Keratinocyte (primary cell): Measurements from ENCODE around the gene PCDHGA10. TPM values are rescaled to one million over a fixed set of nuclear protein-coding genes. Genes with fewer than 3 reads are reported as not detected.
"Not testable (repeated sequence)": the region's sequence is repeated elsewhere in the genome, so short reads cannot be mapped to it uniquely, and the experiment has no call there.

ENCODE experiments used
- DNase-seq: peaks from one replicate; pipeline ENCODE4 v3.0.0-alpha.2; 2011; ENCODE audit warnings: low read depth, missing footprints, low spot score
- FAIRE-seq: peaks from 2 replicates; lab custom pipeline; 2011; peaks lifted over from hg19 to GRCh38; lab: Jason Lieb, UNC
- H2AFZ ChIP-seq: 2 replicates; pipeline ENCODE4 v1.6.0; 2012; ENCODE audit warnings: low read length, control low read depth, inconsistent platforms; ENCODE audit not compliant: control insufficient read depth
- H3K27ac ChIP-seq: 2 replicates; pipeline ENCODE4 v1.5.1; 2011; ENCODE audit warnings: low read length; ENCODE audit not compliant: control insufficient read depth, insufficient read depth
- H3K27me3 ChIP-seq: 3 replicates; pipeline ENCODE4 v1.6.0; 2011; ENCODE audit warnings: low read length; ENCODE audit not compliant: control insufficient read depth, insufficient read depth; ENCODE audit errors: extremely low read depth
- H3K36me3 ChIP-seq, 2 experiments: 2 replicates in 1 of 2; 3 replicates in 1 of 2; pipeline ENCODE4 v1.5.1; 2011; ENCODE audit warnings: low read length in 2 of 2, mild to moderate bottlenecking in 1 of 2; ENCODE audit not compliant: control insufficient read depth in 2 of 2, insufficient read depth in 2 of 2; ENCODE audit errors: extremely low read depth in 1 of 2
- H3K4me1 ChIP-seq: 3 replicates; pipeline ENCODE4 v1.5.1; 2011; ENCODE audit warnings: low read length; ENCODE audit not compliant: control insufficient read depth, insufficient read depth; ENCODE audit errors: extremely low read depth
- H3K4me2 ChIP-seq: 3 replicates; pipeline ENCODE4 v1.6.0; 2011; ENCODE audit warnings: low read depth, low read length; ENCODE audit not compliant: control insufficient read depth, insufficient read depth; ENCODE audit errors: extremely low read depth
- H3K4me3 ChIP-seq, 3 experiments: fragments of 200-600 bp in 1 of 3; sonication (generic) in 1 of 3; 2 replicates in 2 of 3; 3 replicates in 1 of 3; pipeline ENCODE4 v1.5.1; 2011 to 2016; ENCODE audit warnings: low read length in 3 of 3, mild to moderate bottlenecking in 3 of 3, control low read depth in 2 of 3, inconsistent platforms in 1 of 3, low read depth in 1 of 3, mixed read lengths in 1 of 3, mixed run types in 1 of 3, moderate library complexity in 1 of 3; ENCODE audit not compliant: control insufficient read depth in 2 of 3, insufficient read depth in 2 of 3; ENCODE audit errors: extremely low read depth in 1 of 3
- H3K79me2 ChIP-seq: 2 replicates; pipeline ENCODE4 v1.6.0; 2012; ENCODE audit warnings: low read length; ENCODE audit not compliant: control insufficient read depth, insufficient read depth
- H3K9ac ChIP-seq: 3 replicates; pipeline ENCODE4 v1.6.0; 2011; ENCODE audit warnings: low read length; ENCODE audit not compliant: control insufficient read depth, insufficient read depth; ENCODE audit errors: extremely low read depth
- H3K9me1 ChIP-seq: 3 replicates; pipeline ENCODE4 v1.6.0; 2011; ENCODE audit warnings: low read length; ENCODE audit not compliant: control insufficient read depth, insufficient read depth; ENCODE audit errors: extremely low read depth
- H3K9me3 ChIP-seq: 2 replicates; pipeline ENCODE4 v1.5.1; 2012; ENCODE audit warnings: low read depth, low read length; ENCODE audit not compliant: control insufficient read depth
- H4K20me1 ChIP-seq: 3 replicates; pipeline ENCODE4 v1.6.0; 2011; ENCODE audit warnings: low read length; ENCODE audit not compliant: control insufficient read depth, insufficient read depth; ENCODE audit errors: extremely low read depth
- EZH2 ChIP-seq: IDR thresholded peaks from one replicate; pipeline ENCODE4 v1.6.1; 2012; ENCODE audit warnings: inconsistent platforms, mild to moderate bottlenecking, low read length, moderate library complexity
- dilution Hi-C: fragments of 300-500 bp; cut with MboI; formaldehyde crosslinking; loops from one replicate; pipeline ENCODE4 v1.7.0; 2020; ENCODE audit warnings: low sequenced_read_pairs; ENCODE audit not compliant: extremely low pct_ligation_motif_present
- polyA plus RNA-seq, 5 experiments: library from polyadenylated mRNA; depleted of rRNA in 3 of 5; stranded (reverse) in 3 of 5; stranded (forward) in 1 of 5; unstranded in 1 of 5; fragments of >200 nt; gene quantifications; 1 replicate in 1 of 5; 2 replicates in 3 of 5; 3 replicates in 1 of 5; pipeline versions ENCODE4 v1.2.1 to v1.2.3, GENCODE V29; 2011 to 2012; ENCODE audit warnings: missing spikeins in 2 of 5, low read depth in 1 of 5, low replicate concordance in 1 of 5
- TF ChIP-seq, protein P1 (sequence below), 3 experiments: IDR thresholded peaks in 1 of 3; conservative IDR thresholded peaks in 1 of 3; optimal IDR thresholded peaks in 1 of 3; 2 replicates in 2 of 3; 3 replicates in 1 of 3; pipeline versions ENCODE3 to v1.5.1; 2011; ENCODE audit warnings: low read length in 3 of 3, mild to moderate bottlenecking in 3 of 3, moderate library complexity in 2 of 3, control low read depth in 1 of 3, inconsistent platforms in 1 of 3; ENCODE audit not compliant: insufficient read depth in 2 of 3; ENCODE audit errors: extremely low read depth in 1 of 3

The PCDHGA10 gene
- polyA plus RNA-seq, 1 donor (not counting 4 experiments of a cell fraction or from before 2014, with no cell fraction given): 1.3 TPM

GRCh38 chr5:141397756-141398551 lies 14.8 kb upstream of the PCDHGA10 start, which contains the start of gene PCDHGB5:
PCDHGB5 (plus strand) TSS chr5:141397947; CDS start chr5:141398128, 181 bp downstream.
- H4K20me1 ChIP-seq, H3K36me3 ChIP-seq, H3K27me3 ChIP-seq, H3K4me1 ChIP-seq, H3K27ac ChIP-seq, dilution Hi-C loops, H3K79me2 ChIP-seq, DNase-seq, H3K9ac ChIP-seq, H3K9me1 ChIP-seq: not testable (repeated sequence)
- peak within 1 kb of the TSS; percentile 34 to 51 (median 44) for H3K4me3 ChIP-seq
- peak; percentile 26 for FAIRE-seq
- peak within 1 kb of the TSS; percentile 54 for H3K4me2 ChIP-seq
- peak within 1 kb of the TSS; percentile 30 for H2AFZ ChIP-seq
- TF ChIP-seq, protein P1, sequence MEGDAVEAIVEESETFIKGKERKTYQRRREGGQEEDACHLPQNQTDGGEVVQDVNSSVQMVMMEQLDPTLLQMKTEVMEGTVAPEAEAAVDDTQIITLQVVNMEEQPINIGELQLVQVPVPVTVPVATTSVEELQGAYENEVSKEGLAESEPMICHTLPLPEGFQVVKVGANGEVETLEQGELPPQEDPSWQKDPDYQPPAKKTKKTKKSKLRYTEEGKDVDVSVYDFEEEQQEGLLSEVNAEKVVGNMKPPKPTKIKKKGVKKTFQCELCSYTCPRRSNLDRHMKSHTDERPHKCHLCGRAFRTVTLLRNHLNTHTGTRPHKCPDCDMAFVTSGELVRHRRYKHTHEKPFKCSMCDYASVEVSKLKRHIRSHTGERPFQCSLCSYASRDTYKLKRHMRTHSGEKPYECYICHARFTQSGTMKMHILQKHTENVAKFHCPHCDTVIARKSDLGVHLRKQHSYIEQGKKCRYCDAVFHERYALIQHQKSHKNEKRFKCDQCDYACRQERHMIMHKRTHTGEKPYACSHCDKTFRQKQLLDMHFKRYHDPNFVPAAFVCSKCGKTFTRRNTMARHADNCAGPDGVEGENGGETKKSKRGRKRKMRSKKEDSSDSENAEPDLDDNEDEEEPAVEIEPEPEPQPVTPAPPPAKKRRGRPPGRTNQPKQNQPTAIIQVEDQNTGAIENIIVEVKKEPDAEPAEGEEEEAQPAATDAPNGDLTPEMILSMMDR (optimal IDR thresholded peaks at IDR 0.05 in 1 of 3, IDR thresholded peaks at IDR 0.05 in 1 of 3, conservative IDR thresholded peaks at IDR 0.05 in 1 of 3; ENCODE audit: extremely low read depth in 1 of 3, insufficient read depth in 2 of 3, low read length in 3 of 3): peak in 2 of 3 experiments; percentile 57 to 74
- peaks cover 25% of the 10 kb centered on the region for H3K9me3 ChIP-seq

DNA sequence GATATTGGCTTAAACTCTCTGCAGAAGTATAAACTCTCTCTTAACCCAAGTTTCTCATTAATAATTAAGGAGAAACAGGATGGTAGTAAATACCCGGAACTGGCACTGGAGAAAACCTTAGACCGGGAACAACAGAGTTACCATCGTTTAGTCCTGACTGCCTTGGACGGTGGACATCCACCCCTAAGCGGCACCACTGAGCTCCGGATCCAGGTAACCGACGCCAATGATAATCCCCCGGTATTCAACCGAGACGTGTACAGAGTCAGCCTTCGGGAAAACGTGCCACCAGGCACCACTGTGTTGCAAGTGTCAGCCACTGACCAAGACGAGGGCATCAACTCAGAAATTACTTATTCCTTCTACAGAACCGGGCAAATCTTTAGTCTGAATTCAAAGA lies 14.2 kb upstream of the PCDHGA10 start:
- FAIRE-seq (no peak), DNase-seq (no peak)
- Histone ChIP-seq H3K27me3 (peaks cover 10% of the 10 kb centered on the region), H3K36me3 (no peaks in the 10 kb centered on the region), H3K4me3 (no peak overlapping the region), H2AFZ (no peak overlapping the region), H3K9me1 (no peaks in the 10 kb centered on the region), H3K9me3 (peaks cover 27% of the 10 kb centered on the region), H3K9ac (no peak overlapping the region), H4K20me1 (no peaks in the 10 kb centered on the region), H3K27ac (no peak overlapping the region), H3K79me2 (no peaks in the 10 kb centered on the region), H3K4me1 (no peaks in the 10 kb centered on the region), H3K4me2 (no peak overlapping the region)
- no peak for TF ChIP-seq EZH2
- TF ChIP-seq, protein P1 (optimal IDR thresholded peaks at IDR 0.05 in 1 of 3, IDR thresholded peaks at IDR 0.05 in 1 of 3, conservative IDR thresholded peaks at IDR 0.05 in 1 of 3; ENCODE audit: extremely low read depth in 1 of 3, insufficient read depth in 2 of 3, low read length in 3 of 3): no peak
- dilution Hi-C loops: no loop called here
